ENCODE data around the gene RDH12. TPM values are rescaled to one million over a fixed set of nuclear protein-coding genes. Genes with fewer than 3 reads are reported as not detected.

Gene RDH12
- polyA plus RNA-seq, 1 donor from 2014 or later, result not detected

GRCh38 chr14:67666750-67667449 lies 34.8 kb upstream of the RDH12 start:
- Histone ChIP-seq H4K20me1 (ENCODE audit: insufficient read depth) (peaks cover 5% of the 10 kb centered on the region), H2AFZ (ENCODE audit: low read depth, low read length) (no peak overlapping the region), H3K79me2 (replicated peaks; ENCODE audit: insufficient read depth, low read length) (peaks cover 43% of the 10 kb centered on the region), H3K4me2 (ENCODE audit: low read length) (no peak overlapping the region), H3K9me3 (ENCODE audit: low read length) (no peaks in the 10 kb centered on the region), H3K9ac (ENCODE audit: low read length) (no peak overlapping the region), H3F3A (ENCODE audit: insufficient read depth, low read length, poor library complexity, severe bottlenecking) (no peaks in the 10 kb centered on the region), H3K27ac (ENCODE audit: low read length) (no peak overlapping the region), H3K36me3 (ENCODE audit: insufficient read depth, low read length) (no peaks in the 10 kb centered on the region), H3K9me2 (ENCODE audit: insufficient read depth, low read length) (no peaks in the 10 kb centered on the region), H3K27me3 (ENCODE audit: insufficient read depth, low read depth, low read length) (no peaks in the 10 kb centered on the region), H3K4me3 (ENCODE audit: low read length) (no peak overlapping the region)
- TF ChIP-seq CTCF (IDR thresholded peaks at IDR 0.05; ENCODE audit: poor library complexity, severe bottlenecking), result peak; percentile 71
- peak; percentile 75 for TF ChIP-seq RAD21 (conservative IDR thresholded peaks at IDR 0.05)
- no peak for TF ChIP-seq TAF1 (IDR thresholded peaks at IDR 0.05; ENCODE audit: low read depth)
- TF ChIP-seq SMC3 (conservative IDR thresholded peaks at IDR 0.05; ENCODE audit: poor library complexity), result peak; percentile 74
- TF ChIP-seq POLR2AphosphoS5 (IDR thresholded peaks at IDR 0.05), result no peak
- no peak for TF ChIP-seq EP300 (conservative IDR thresholded peaks at IDR 0.05; ENCODE audit: poor library complexity, severe bottlenecking)

GRCh38 chr14:67668559-67668958 lies 33.1 kb upstream of the RDH12 start:
- no peaks in the 10 kb centered on the region for H3K9me3 ChIP-seq (ENCODE audit: low read length)
- no peaks in the 10 kb centered on the region for H3K27me3 ChIP-seq (ENCODE audit: insufficient read depth, low read depth, low read length)
- peaks cover 54% of the 10 kb centered on the region for H3K79me2 ChIP-seq (replicated peaks; ENCODE audit: insufficient read depth, low read length)
- no peak overlapping the region for H3K9ac ChIP-seq (ENCODE audit: low read length)
- no peak overlapping the region for H3K4me3 ChIP-seq (ENCODE audit: low read length)
- H3K4me2 ChIP-seq (ENCODE audit: low read length), result no peak overlapping the region
- H4K20me1 ChIP-seq (ENCODE audit: insufficient read depth), result peaks cover 5% of the 10 kb centered on the region
- H3K9me2 ChIP-seq (ENCODE audit: insufficient read depth, low read length), result no peaks in the 10 kb centered on the region
- no peak for TF ChIP-seq EZH2 (IDR thresholded peaks at IDR 0.05; ENCODE audit: borderline replicate concordance, insufficient read depth, low read length, poor library complexity, severe bottlenecking)
- no peak for TF ChIP-seq SMC3 (conservative IDR thresholded peaks at IDR 0.05; ENCODE audit: poor library complexity)
- no peak for TF ChIP-seq EP300 (conservative IDR thresholded peaks at IDR 0.05; ENCODE audit: poor library complexity, severe bottlenecking)
- no peaks in the 10 kb centered on the region for H3K36me3 ChIP-seq (ENCODE audit: insufficient read depth, low read length)
- H3K27ac ChIP-seq (ENCODE audit: low read length), result no peak overlapping the region
- no peaks in the 10 kb centered on the region for H3F3A ChIP-seq (ENCODE audit: insufficient read depth, low read length, poor library complexity, severe bottlenecking)
- no peak overlapping the region for H2AFZ ChIP-seq (ENCODE audit: low read depth, low read length)

- Histone ChIP-seq H3K9ac (ENCODE audit: low read length) (peak overlapping the region; percentile 92), H2AFZ (ENCODE audit: low read depth, low read length) (no peak overlapping the region), H3K27me3 (ENCODE audit: insufficient read depth, low read depth, low read length) (no peaks in the 10 kb centered on the region), H3K4me2 (ENCODE audit: low read length) (peak overlapping the region; percentile 56), H3K9me2 (ENCODE audit: insufficient read depth, low read length) (no peaks in the 10 kb centered on the region), H3K9me3 (ENCODE audit: low read length) (no peaks in the 10 kb centered on the region), H4K20me1 (ENCODE audit: insufficient read depth) (peaks cover 5% of the 10 kb centered on the region), H3F3A (ENCODE audit: insufficient read depth, low read length, poor library complexity, severe bottlenecking) (no peaks in the 10 kb centered on the region), H3K36me3 (ENCODE audit: insufficient read depth, low read length) (peaks cover 6% of the 10 kb centered on the region), H3K4me3 (ENCODE audit: low read length) (peak overlapping the region; percentile 83), H3K79me2 (replicated peaks; ENCODE audit: insufficient read depth, low read length) (peaks cover 29% of the 10 kb centered on the region), H3K27ac (ENCODE audit: low read length) (peak overlapping the region; percentile 90)
- TF ChIP-seq REST (IDR thresholded peaks at IDR 0.05; ENCODE audit: borderline replicate concordance) (no peak), MXI1 (conservative IDR thresholded peaks at IDR 0.05; ENCODE audit: poor library complexity, severe bottlenecking) (no peak), CTCF (IDR thresholded peaks at IDR 0.05; ENCODE audit: poor library complexity, severe bottlenecking) (no peak), POLR2AphosphoS5 (IDR thresholded peaks at IDR 0.05) (no peak), EZH2 (IDR thresholded peaks at IDR 0.05; ENCODE audit: borderline replicate concordance, insufficient read depth, low read length, poor library complexity, severe bottlenecking) (no peak), TAF1 (IDR thresholded peaks at IDR 0.05; ENCODE audit: low read depth) (no peak), RAD21 (conservative IDR thresholded peaks at IDR 0.05) (no peak), SMC3 (conservative IDR thresholded peaks at IDR 0.05; ENCODE audit: poor library complexity) (no peak), EP300 (conservative IDR thresholded peaks at IDR 0.05; ENCODE audit: poor library complexity, severe bottlenecking) (no peak)
These were observed 28.2 kb upstream of the RDH12 start for GRCh38 chr14:67673451-67673850.

All from neural cell (in vitro differentiated cells).